Fibroblast of skin of abdomen (primary cell): ENCODE measurements around the gene PAPPA2.
A peak's percentile ranks its signal among the peaks of the same experiment; 100 is the strongest.
"Not testable (repeated sequence)": the region's sequence is repeated elsewhere in the genome, so short reads cannot be mapped to it uniquely, and the experiment has no call there.

Source experiments
- DNase-seq: peaks from one replicate; pipeline ENCODE4 v3.0.0-alpha.2; 2013

Gene PAPPA2

GRCh38 chr1:176556288-176556687 lies 93.3 kb downstream of the PAPPA2 start:
- no peak for DNase-seq

DNA sequence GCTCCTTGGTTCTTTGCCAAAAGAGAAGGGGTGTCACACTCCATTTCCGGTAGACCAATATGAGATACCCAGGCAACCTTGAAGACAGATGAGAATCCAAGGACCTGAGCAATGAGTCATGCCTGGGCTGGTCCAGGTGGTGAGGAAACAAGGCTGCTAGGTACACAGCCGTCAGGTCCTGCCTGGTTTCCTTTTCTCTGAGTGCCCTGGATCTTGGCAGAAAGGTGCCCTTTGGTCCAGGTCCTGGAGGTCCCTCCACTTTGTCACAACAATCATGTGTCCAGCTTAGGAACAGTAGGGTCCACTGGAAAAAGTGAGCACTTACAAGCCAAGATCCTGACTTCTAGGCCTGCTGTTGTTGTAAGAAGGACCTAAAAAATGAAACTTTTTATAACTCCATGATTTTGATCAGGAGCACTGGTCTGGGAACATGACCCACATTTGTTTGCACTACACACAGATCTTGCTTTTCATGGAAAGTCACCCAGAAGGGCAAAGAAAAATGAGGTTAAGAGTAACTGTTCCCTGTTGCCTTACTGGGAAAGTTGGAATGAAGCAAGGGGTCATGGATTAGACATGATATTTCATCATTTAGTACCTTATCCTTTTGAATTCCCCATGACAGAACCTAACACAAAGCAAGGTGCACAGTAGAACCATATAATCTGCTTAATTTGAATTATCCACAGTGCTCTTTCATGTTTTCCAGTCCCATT lies 94.7 kb downstream of the PAPPA2 start:
- no peak for DNase-seq

DNA sequence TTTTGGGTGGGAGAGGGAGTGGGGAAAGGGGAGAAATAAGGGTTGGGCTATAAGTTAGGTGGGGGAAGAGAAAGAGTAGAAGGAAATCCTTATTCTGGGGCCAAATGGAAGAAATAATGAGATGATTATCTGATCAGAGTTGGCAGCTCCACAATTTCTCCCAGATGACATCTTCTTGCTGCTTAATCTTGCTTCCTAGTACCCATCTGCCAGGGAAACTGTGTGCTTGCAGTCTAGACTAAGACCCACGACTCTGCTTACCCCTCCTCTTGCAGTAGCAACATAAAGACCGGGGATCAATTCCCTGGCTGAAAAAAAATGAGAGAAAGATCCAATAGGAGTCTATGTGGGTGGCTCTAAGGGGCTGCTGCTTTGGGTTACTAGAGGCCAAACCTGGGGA lies 95.6 kb downstream of the PAPPA2 start:
- no peak for DNase-seq

DNA sequence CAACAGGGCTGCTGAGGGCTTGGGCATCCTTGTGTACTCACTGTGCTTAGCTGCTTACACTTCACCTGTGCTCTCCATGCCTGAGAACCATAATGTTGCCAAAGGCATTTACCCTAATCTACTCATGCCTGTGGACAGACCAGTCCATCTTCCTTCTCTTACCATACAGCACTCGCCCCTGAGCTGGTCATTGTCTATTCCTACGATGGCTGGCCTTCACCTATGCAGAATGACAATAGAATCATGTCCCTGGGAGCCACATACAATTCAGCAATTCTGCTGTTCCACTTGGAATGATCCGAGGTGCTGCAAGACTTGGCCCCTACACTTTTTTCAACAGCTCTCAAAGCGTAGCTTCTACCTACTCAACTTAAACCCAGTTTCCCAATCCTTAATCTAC lies 96.5 kb downstream of the PAPPA2 start:
- no peak for DNase-seq

DNA sequence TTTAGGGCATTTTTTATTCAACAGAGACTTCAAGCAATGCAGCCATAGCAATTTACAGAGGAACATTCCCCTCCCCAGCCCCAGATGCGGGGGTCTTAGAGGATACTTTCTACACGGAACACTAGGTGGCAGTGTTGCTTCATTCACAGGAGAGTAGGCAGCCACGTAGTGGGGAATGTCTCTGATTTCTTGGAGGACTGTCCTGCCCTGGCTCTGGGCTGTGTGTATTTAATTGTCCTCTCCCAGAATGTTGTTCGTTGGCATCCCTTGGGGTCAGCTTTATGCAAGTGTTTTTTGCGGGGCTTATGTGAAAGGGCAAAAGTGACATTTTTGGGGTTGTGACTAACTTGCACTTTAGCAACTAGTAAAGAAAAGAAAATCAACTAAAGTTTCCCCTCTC lies 96.9 kb downstream of the PAPPA2 start:
- peak; percentile 68 for DNase-seq

GRCh38 chr1:176560681-176561080 lies 97.7 kb downstream of the PAPPA2 start:
- DNase-seq = peak; percentile 47

GRCh38 chr1:176561761-176562160 lies 98.8 kb downstream of the PAPPA2 start:
- DNase-seq = not testable (repeated sequence)

DNA sequence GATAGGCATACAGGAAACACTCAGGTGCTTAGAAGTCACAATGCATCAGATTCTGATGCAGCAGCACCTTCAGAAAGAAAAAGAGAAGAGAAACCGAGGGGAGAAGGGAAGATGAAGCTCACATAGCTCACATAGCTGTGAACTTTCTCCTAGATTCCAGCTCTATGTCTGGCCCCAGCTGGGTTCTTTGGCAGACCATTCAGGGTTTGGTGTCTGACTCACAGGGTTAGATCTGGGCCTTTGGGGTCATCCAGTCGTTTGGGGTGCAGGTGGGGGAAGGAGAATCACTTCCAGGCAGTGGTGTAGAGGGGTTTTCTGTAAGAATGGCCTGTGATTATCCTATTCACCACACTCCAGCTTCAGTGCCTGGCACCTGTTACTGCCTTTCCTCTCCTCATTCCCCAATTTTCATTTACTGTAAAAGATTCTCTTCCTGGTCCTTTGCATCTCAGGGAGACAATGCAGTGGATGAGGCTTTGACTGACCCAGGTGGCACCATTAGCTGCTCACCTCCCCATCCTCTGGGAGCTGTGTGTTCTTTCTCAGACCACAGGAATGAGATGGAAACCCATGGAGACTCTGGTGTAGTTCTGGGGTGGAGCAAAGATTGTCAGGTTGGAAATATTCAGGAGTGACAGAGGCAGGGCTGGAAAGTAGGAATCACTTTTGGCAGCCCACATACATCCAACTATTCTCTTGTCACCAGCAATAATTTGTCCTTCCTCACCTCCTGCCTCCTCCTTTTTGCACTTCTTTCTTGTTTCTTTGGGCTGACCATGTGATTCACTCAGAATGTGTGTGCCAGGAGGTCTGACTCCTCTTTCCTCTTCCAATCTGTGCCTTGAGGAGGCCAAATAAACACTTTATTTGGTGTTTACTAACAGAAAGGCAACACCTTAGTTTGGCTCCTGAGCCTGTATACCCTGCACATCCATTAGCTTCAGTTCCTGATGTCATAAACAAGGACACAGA lies 103.3 kb downstream of the PAPPA2 start:
- peak; percentile 36 for DNase-seq

DNA sequence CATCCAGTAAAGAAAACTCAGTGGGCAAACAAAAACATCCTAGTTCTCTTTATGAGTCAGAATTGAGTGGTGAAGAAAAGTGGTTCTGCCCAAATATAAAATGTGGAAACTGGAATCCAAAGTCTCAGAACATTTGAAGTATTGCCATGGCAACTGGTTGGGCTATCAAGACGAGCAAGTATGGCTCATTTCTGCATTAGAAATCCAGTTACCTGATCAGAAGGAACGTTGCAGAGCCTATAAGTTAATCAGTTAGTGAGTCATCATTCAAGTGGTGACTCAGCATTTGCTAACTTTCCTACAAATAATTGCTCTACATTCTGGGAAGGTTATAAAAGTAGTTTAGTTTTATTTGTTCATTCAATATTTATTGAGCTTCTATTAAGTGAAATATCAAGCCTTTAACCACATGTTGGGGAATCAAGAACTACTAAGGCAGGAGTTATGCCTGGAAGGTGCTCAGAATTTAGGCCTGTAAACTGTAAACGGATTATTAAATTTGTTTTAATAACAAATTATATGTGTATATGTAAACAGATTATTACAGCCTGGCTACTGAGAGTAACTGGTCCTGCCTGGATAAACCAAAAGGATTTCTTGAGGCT lies 104.3 kb downstream of the PAPPA2 start:
- peak; percentile 65 for DNase-seq

DNA sequence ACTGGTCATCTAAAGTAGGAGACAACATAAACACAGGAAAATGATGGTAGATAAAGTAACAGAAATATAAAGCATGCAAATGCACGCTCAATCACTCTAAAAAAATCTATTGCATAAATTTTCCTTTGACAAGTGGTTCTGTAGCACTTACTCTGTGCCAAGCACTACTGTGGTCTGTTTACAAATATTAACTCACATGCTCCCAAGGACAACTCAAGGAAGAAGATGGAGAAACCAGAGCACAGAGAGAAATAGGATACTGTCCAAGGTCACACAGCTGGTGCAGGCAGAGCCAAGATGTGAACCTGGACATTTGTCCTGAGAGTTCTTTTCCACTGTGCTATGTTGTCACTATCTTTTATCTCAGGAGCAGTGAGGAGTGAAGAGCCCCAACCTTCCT lies 105.2 kb downstream of the PAPPA2 start:
- no peak for DNase-seq

- no peak for DNase-seq
These were observed 111.8 kb downstream of the PAPPA2 start for GRCh38 chr1:176574756-176575155.

- DNase-seq = no peak
These were observed 113.0 kb downstream of the PAPPA2 start for GRCh38 chr1:176575991-176576390.

GRCh38 chr1:176576670-176577069 lies 113.7 kb downstream of the PAPPA2 start:
- no peak for DNase-seq

DNA sequence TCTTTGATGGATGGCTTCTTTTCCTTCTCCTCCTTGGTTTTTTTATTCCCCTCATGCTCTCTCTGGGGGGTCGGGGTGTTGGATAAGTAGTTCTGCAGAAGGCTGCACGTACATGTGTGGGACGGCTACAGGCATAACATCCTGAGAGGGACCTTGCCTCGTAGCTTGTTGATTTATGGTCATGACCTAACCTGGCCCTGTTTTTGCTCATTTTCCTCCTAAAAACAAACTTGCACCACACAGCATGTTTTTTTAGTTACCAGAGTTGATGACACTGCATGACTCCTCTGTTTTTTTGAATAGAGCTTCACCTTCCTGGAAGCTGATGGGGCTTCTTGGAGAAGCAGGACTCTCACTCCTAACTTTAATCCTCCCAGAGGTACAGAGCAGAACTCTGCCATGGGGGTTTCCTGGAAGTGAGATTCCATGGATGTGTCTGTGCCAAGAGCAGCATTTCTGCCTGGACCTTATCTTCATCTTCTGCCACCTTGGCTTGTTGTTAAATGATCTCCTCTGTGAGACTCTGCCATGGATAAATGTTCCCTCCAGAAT lies 114.7 kb downstream of the PAPPA2 start:
- peak; percentile 37 for DNase-seq

GRCh38 chr1:176579087-176579486 lies 116.1 kb downstream of the PAPPA2 start:
- no peak for DNase-seq

GRCh38 chr1:176595217-176595616 lies 132.2 kb downstream of the PAPPA2 start:
- DNase-seq = no peak

GRCh38 chr1:176601348-176601747 lies 138.4 kb downstream of the PAPPA2 start:
- peak; percentile 57 for DNase-seq

- no peak for DNase-seq
These were observed 139.5 kb downstream of the PAPPA2 start for GRCh38 chr1:176602388-176603004.

DNA sequence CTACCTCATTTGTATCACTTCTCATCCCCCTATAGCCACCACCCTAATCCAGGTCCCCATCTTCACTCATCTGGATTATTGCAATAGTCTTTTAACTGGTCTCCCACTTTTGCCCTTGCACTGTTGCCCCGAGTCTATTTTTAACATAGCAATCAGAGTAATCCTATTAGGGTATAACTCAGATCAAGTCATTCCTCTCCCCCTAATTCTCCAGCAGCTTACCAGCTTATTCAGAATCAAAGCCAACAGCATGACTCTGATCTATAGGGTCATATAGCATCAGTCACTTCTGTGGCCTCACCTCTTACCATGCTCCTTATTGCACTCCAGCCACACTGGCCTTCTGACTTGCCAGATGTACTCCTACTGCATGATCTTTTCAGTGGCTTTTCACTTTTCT lies 140.7 kb downstream of the PAPPA2 start:
- DNase-seq = no peak

DNA sequence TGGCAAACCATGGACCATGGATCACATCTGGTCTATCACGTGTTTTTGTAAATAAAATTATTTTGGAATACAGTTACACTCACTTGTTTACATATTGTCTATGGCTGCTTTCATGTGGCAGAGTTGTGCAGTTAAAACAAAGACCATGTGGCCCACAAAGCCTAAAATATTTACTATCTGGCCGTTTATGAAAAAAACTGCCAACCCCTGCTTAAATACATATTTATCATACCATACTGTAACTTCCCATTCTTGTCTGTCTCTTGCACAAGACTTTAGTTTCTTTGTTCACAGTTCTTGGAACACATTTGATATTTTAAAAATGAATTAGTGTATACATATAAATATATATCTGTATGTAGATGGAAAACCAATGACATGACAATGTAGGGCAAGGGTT lies 141.5 kb downstream of the PAPPA2 start:
- DNase-seq = peak; percentile 12

GRCh38 chr1:176605176-176605575 lies 142.2 kb downstream of the PAPPA2 start:
- DNase-seq = peak; percentile 62
